Stimulated activated naive B cell treated with anti-CD40 and anti-IgM and Interleukin-4, amounts not matched to agents 10 μg/mL and 1 μg/mL and 100 μg/mL, for 72 hours (primary cell): ENCODE measurements around the gene PTPRJ.

Source experiments
- ATAC-seq, 2 donors: fragments of 150-1000 bp; cut with Tn5 transposase; replicated peaks; 2 replicates each; pipeline ENCODE4 v1.10.0; 2021; ENCODE audit warnings: moderate library complexity in 1 of 2
- DNase-seq: peaks from one replicate; pipeline ENCODE4 v3.0.0; 2021
- H3K27ac Mint-ChIP-seq: one replicate; pipeline ENCODE4 v1.8.0; 2022; ENCODE audit warnings: mild to moderate bottlenecking, mixed read lengths
- H3K27me3 Mint-ChIP-seq, 2 donors: one replicate each; pipeline ENCODE4 v1.8.0; 2022; ENCODE audit warnings: mixed read lengths in 2 of 2
- H3K36me3 Mint-ChIP-seq, 2 donors: one replicate each; pipeline ENCODE4 v1.8.0; 2022; ENCODE audit warnings: mixed read lengths in 2 of 2, mild to moderate bottlenecking in 1 of 2
- H3K4me1 Mint-ChIP-seq, 2 donors: one replicate each; pipeline ENCODE4 v1.8.0; 2022; ENCODE audit warnings: mixed read lengths in 2 of 2, mild to moderate bottlenecking in 1 of 2
- H3K4me3 Mint-ChIP-seq, 2 donors: one replicate each; pipeline ENCODE4 v1.8.0; 2022; ENCODE audit warnings: mild to moderate bottlenecking in 2 of 2, mixed read lengths in 2 of 2, moderate library complexity in 1 of 2
- H3K9me3 Mint-ChIP-seq, 2 donors: one replicate each; pipeline ENCODE4 v1.8.0; 2022; ENCODE audit warnings: mixed read lengths in 2 of 2, mild to moderate bottlenecking in 1 of 2

Gene PTPRJ

DNA sequence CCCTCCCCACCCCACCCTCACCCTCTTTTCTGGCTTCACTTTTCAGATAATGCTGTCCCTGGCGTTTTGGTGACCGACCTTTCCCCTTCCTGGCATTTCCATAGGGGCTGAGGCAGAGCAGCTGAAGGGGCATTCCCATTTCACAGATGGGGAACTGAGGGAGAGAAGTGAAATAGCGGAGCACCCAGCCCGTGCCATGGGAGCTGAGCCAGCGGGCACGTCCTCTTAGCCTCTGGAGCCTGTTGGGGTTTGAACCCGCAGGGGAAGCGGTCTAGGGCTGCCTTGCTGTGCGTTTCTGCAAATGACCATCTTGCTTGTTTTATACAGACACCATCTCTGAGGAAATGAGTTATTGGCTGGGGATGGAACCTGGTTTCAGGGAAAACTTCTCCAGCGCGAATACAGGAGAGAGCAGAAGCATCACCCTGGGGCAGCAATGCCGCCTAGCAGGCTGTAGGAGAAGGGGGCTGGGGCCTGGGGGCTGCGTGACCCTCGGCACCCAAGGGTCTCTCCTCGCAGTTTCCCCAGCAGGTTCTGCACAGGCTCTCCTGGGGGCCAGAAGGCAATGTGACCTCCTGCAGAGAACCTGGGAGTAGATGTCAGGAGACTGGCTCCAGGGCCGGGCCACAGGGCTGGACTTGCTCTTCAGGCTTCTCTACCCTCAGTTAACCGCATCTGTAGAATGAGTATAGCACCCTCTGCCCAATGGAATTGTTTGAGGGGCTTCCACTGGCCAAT, 1.5 kb downstream of the PTPRJ start:
- DNase-seq (no peak), ATAC-seq (peak; percentile 29 to 33)
- H3K4me1 Mint-ChIP-seq = peaks cover 29 to 58% of the 10 kb centered on the region in 2 donors

DNA sequence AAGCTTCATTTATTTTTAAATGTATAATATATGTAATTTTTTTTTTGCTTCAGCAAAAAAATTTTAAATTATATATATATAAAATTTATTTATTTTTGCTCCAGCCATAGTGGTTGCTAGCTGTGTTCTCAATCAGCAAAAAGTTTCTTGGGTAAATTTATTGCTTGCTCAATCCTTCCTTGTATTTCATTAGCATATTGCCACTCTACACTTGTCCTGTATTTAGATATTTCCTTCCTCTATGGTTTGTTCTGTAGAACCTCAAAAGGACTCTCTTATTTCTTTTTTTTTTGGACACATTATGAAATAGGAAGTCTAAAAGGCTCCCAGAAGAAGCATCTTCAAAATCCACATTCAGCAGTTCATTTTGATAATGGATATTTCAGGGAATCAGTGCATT, 2.3 kb downstream of the PTPRJ start:
- DNase-seq (no peak), ATAC-seq (no peak)
- Mint-ChIP-seq H3K9me3 (no peaks in the 10 kb centered on the region), H3K27me3 (no peaks in the 10 kb centered on the region), H3K36me3 (peaks cover 7 to 8% of the 10 kb centered on the region in 2 donors), H3K4me3 (no peak overlapping the region), H3K4me1 (peaks cover 35 to 66% of the 10 kb centered on the region in 2 donors), H3K27ac (no peak overlapping the region)

More for the DNA sequence above, 1.5 kb downstream of the PTPRJ start:
- Mint-ChIP-seq H3K4me3 (peak overlapping the region; percentile 81 to 88), H3K27me3 (no peaks in the 10 kb centered on the region), H3K9me3 (no peaks in the 10 kb centered on the region), H3K36me3 (peaks cover 7 to 8% of the 10 kb centered on the region in 2 donors), H3K27ac (peak overlapping the region; percentile 80)

- no peak overlapping the region for H3K4me3 Mint-ChIP-seq
- no peaks in the 10 kb centered on the region for H3K27me3 Mint-ChIP-seq
- H3K27ac Mint-ChIP-seq = peak overlapping the region; percentile 14
- peaks cover 7 to 8% of the 10 kb centered on the region in 2 donors for H3K36me3 Mint-ChIP-seq
- no peaks in the 10 kb centered on the region for H3K9me3 Mint-ChIP-seq
- DNase-seq (no peak), ATAC-seq (no peak)
- peaks cover 42 to 68% of the 10 kb centered on the region in 2 donors for H3K4me1 Mint-ChIP-seq
Measured at GRCh38 chr11:47983464-47984397, 3.4 kb downstream of the PTPRJ start.

DNA sequence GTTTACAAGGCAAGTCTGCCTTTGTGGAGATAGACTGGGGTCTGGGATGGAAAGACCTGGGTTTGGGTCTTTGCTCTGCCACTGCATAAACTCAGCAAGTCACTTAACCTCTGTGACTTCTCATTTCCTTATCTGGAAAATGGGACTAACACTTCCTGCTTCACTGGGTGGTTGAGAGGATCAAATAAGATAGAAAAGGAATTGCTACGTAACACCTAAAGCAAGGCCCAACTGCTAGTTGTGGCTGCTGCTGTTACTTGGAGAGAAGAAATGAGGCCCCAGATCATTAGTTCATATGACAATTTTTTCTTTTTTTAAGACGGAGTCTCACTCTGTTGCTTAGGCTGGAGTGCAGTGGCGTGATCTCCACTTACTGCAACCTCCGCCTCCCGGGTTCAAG, 5.9 kb downstream of the PTPRJ start:
- ATAC-seq = no peak
- peaks cover 43 to 75% of the 10 kb centered on the region in 2 donors for H3K4me1 Mint-ChIP-seq
- peaks cover 5 to 7% of the 10 kb centered on the region in 2 donors for H3K36me3 Mint-ChIP-seq
- no peak overlapping the region for H3K27ac Mint-ChIP-seq
- no peaks in the 10 kb centered on the region for H3K9me3 Mint-ChIP-seq
- DNase-seq = no peak
- H3K27me3 Mint-ChIP-seq = no peaks in the 10 kb centered on the region
- H3K4me3 Mint-ChIP-seq = no peak overlapping the region

GRCh38 chr11:47986742-47987141, 6.4 kb downstream of the PTPRJ start:
- Mint-ChIP-seq H3K36me3 (peaks cover 5 to 7% of the 10 kb centered on the region in 2 donors), H3K4me1 (peaks cover 45 to 78% of the 10 kb centered on the region in 2 donors), H3K4me3 (no peak overlapping the region), H3K9me3 (no peaks in the 10 kb centered on the region), H3K27ac (peak overlapping the region; percentile 81), H3K27me3 (no peaks in the 10 kb centered on the region)
- DNase-seq (no peak), ATAC-seq (peak in 1 of 2 donors; percentile 8)

DNA sequence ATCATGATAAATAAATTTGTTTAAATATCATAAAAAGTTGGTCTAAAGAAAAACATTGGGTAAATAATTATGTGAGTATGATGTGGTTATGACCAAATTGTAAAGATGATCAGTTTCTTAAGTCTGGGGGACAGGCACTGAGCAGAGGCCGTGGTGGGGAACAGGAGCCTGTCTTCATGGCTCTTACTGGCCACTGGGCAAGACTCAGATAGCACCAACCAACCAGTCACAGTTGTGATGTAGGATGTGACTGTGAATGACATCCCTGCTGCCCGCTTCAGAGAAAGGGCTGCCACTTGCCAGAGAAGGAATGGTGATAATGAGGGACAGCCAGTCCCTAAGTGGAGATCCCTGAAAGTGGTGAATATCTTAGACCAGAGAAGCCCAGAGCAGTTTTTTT, 7.0 kb downstream of the PTPRJ start:
- H3K36me3 Mint-ChIP-seq = peaks cover 5 to 6% of the 10 kb centered on the region in 2 donors
- no peaks in the 10 kb centered on the region for H3K27me3 Mint-ChIP-seq
- H3K27ac Mint-ChIP-seq = peak overlapping the region; percentile 81
- no peaks in the 10 kb centered on the region for H3K9me3 Mint-ChIP-seq
- DNase-seq = no peak
- peak; percentile 81 to 86 for ATAC-seq
- H3K4me1 Mint-ChIP-seq = peaks cover 40 to 72% of the 10 kb centered on the region in 2 donors
- peak overlapping the region; percentile 64 to 75 for H3K4me3 Mint-ChIP-seq

DNA sequence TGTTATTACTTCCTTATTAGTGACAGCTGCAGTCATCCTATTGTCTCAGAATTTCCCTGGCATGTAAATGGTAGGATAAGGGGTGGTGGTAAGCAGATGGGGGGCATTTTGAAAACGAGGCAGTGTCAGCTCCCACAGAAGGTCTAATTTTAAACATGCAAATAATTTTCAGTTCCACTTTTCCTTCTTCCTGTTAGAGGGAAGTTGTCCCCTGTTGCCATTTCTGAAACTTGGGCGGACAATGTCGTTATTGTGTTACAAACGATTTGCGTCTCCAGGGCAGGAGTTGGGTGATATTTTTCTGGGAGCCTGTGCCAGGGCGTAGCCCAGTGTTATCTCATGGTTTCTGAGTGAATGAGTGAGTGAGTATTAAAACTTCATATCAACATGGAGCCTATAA, 7.4 kb downstream of the PTPRJ start:
- Mint-ChIP-seq H3K9me3 (no peaks in the 10 kb centered on the region), H3K27ac (peak overlapping the region; percentile 81), H3K4me3 (peak overlapping the region; percentile 64 to 75), H3K27me3 (no peaks in the 10 kb centered on the region), H3K4me1 (peaks cover 40 to 70% of the 10 kb centered on the region in 2 donors), H3K36me3 (peaks cover 4 to 6% of the 10 kb centered on the region in 2 donors)
- ATAC-seq = peak; percentile 35 to 50
- no peak for DNase-seq

DNA sequence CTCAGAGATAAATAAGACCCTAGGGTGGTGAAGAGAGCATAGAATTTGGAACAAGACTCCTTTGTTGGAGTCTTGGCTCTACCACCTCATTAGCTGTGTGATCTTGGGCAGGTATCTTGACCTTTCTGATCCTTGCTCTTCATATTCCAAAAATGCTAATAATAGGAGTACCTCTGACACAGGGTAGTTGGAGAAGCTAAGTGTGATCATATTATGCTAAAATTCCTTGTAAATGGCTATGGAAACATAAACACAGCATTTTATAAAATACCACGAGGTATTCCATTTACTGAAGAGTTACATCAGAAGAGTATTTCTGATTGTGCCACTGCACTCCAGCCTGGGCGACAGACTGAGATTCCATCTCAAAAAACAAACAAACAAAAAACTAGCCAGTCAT, 9.4 kb downstream of the PTPRJ start:
- Mint-ChIP-seq H3K9me3 (no peaks in the 10 kb centered on the region), H3K4me1 (peaks cover 32 to 57% of the 10 kb centered on the region in 2 donors), H3K27ac (peak overlapping the region; percentile 69), H3K4me3 (no peak overlapping the region), H3K27me3 (no peaks in the 10 kb centered on the region), H3K36me3 (peaks cover 0 to 3% of the 10 kb centered on the region in 2 donors)
- DNase-seq (no peak), ATAC-seq (no peak)

GRCh38 chr11:47991266-47991830, 11.0 kb downstream of the PTPRJ start:
- Mint-ChIP-seq H3K27me3 (no peaks in the 10 kb centered on the region), H3K9me3 (no peaks in the 10 kb centered on the region), H3K27ac (peak overlapping the region; percentile 89), H3K36me3 (peaks cover 0 to 5% of the 10 kb centered on the region in 2 donors), H3K4me1 (peaks cover 33 to 64% of the 10 kb centered on the region in 2 donors), H3K4me3 (peak overlapping the region; percentile 57 to 66)
- no peak for DNase-seq
- no peak for ATAC-seq

GRCh38 chr11:47991894-47992293, 11.5 kb downstream of the PTPRJ start:
- DNase-seq (no peak), ATAC-seq (no peak)
- peaks cover 0 to 5% of the 10 kb centered on the region in 2 donors for H3K36me3 Mint-ChIP-seq
- no peak overlapping the region for H3K4me3 Mint-ChIP-seq
- H3K9me3 Mint-ChIP-seq = no peaks in the 10 kb centered on the region
- H3K27ac Mint-ChIP-seq = no peak overlapping the region
- no peaks in the 10 kb centered on the region for H3K27me3 Mint-ChIP-seq
- H3K4me1 Mint-ChIP-seq = peaks cover 32 to 64% of the 10 kb centered on the region in 2 donors

- Mint-ChIP-seq H3K36me3 (peaks cover 0 to 5% of the 10 kb centered on the region in 2 donors), H3K9me3 (no peaks in the 10 kb centered on the region), H3K27me3 (no peaks in the 10 kb centered on the region), H3K27ac (no peak overlapping the region), H3K4me1 (peaks cover 31 to 60% of the 10 kb centered on the region in 2 donors), H3K4me3 (no peak overlapping the region)
- ATAC-seq (peak in 1 of 2 donors; percentile 52), DNase-seq (no peak)
Measured at GRCh38 chr11:47992959-47993820, 12.8 kb downstream of the PTPRJ start.

GRCh38 chr11:47994417-47994816, 14.1 kb downstream of the PTPRJ start:
- Mint-ChIP-seq H3K4me3 (no peak overlapping the region), H3K27ac (no peak overlapping the region), H3K27me3 (no peaks in the 10 kb centered on the region), H3K9me3 (no peaks in the 10 kb centered on the region), H3K4me1 (peaks cover 36 to 64% of the 10 kb centered on the region in 2 donors), H3K36me3 (peaks cover 0 to 5% of the 10 kb centered on the region in 2 donors)
- DNase-seq (no peak), ATAC-seq (no peak)

GRCh38 chr11:47995360-47995769, 15.0 kb downstream of the PTPRJ start:
- DNase-seq (no peak), ATAC-seq (no peak)
- Mint-ChIP-seq H3K4me3 (no peak overlapping the region), H3K27me3 (no peaks in the 10 kb centered on the region), H3K27ac (peak overlapping the region; percentile 77), H3K36me3 (peaks cover 0 to 5% of the 10 kb centered on the region in 2 donors), H3K9me3 (no peaks in the 10 kb centered on the region), H3K4me1 (peaks cover 34 to 65% of the 10 kb centered on the region in 2 donors)
